ENCODE measurements around the gene ABCD3.

The ABCD3 gene

GRCh38 chr1:94384485-94385265, 33.5 kb upstream of the ABCD3 start:
- Histone ChIP-seq H3K4me3 (ENCODE audit: low read depth, low read length) (no peak overlapping the region), H3K36me3 (ENCODE audit: control insufficient read depth in 2 of 2, insufficient read depth in 1 of 2, low read length in 2 of 2) (no peaks in the 10 kb centered on the region), H3K4me1 (ENCODE audit: control insufficient read depth, insufficient read depth, low read length) (no peaks in the 10 kb centered on the region), H3K9me3 (ENCODE audit: control insufficient read depth, insufficient read depth, low read depth, low read length) (no peaks in the 10 kb centered on the region), H3K27ac (ENCODE audit: extremely low read depth, low read depth, low read length) (no peak overlapping the region)
- ChIA-PET CTCF (interaction anchor here (0.7 to 0.8 kb wide), 2 partner anchors 97 to 1810 kb away, joined by 3 read pairs; no protein-coding TSS in a partner anchor), POLR2A (interaction anchor here (0.8 kb wide), 1 partner anchor 16 kb away, joined by 3 read pairs; no protein-coding TSS in a partner anchor)
- TF ChIP-seq ZNF558 (tag by site-specific recombination; IDR thresholded peaks at IDR 0.05) = no peak
- no peak for TF ChIP-seq ZNF677 (tag by site-specific recombination; IDR thresholded peaks at IDR 0.05)
- no peak for TF ChIP-seq ZNF501 (tag by site-specific recombination; IDR thresholded peaks at IDR 0.05)
- no peak for TF ChIP-seq SCRT1 (tag by site-specific recombination; IDR thresholded peaks at IDR 0.05; ENCODE audit: borderline replicate concordance)
- TF ChIP-seq ZNF843 (tag by site-specific recombination; IDR thresholded peaks at IDR 0.05) = no peak
- TF ChIP-seq ZNF202 (tag by site-specific recombination; IDR thresholded peaks at IDR 0.05; ENCODE audit: borderline replicate concordance) = no peak
- no peak for TF ChIP-seq ZNF48 (tag by site-specific recombination; IDR thresholded peaks at IDR 0.05)

DNA sequence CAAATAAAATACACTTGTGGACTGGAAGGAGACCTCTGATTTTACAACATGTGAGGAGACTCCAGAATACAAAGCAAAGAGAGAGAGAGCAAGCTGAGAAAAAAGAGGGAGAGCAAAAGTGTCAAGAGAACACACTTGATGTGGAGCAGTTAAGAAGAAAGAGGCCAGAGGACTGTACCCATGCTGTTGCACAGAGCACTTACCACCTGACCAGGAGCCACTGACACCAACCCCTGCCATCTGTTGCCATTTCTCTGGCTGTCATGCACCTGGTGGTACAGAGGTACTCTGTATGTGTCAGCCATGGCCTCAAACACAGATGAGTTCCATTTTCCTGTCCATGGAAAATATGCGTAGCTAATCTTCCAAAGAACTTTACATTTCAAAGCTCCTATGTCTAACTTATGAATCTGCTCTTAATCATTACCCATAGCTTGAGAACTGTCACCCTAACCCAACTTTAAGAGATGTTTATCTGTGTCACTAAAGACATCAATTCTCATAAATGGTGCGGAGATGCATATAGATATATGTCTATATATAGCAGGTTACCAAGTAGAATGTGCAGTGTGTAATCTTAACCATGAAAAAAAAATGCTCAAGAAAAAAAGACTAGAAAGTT, 32.8 kb upstream of the ABCD3 start:
- ChIA-PET POLR2A (no interaction called here), CTCF (interaction anchor here (0.8 kb wide), 1 partner anchor 96 kb away, joined by 3 read pairs; no protein-coding TSS in a partner anchor)
- Histone ChIP-seq H3K4me3 (ENCODE audit: low read depth, low read length) (no peak overlapping the region), H3K4me1 (ENCODE audit: control insufficient read depth, insufficient read depth, low read length) (no peaks in the 10 kb centered on the region), H3K27ac (ENCODE audit: extremely low read depth, low read depth, low read length) (no peak overlapping the region), H3K36me3 (ENCODE audit: control insufficient read depth in 2 of 2, insufficient read depth in 1 of 2, low read length in 2 of 2) (no peaks in the 10 kb centered on the region), H3K9me3 (ENCODE audit: control insufficient read depth, insufficient read depth, low read depth, low read length) (no peaks in the 10 kb centered on the region)
- no peak for TF ChIP-seq KLF7 (tag by site-specific recombination; IDR thresholded peaks at IDR 0.05; ENCODE audit: borderline replicate concordance)

DNA sequence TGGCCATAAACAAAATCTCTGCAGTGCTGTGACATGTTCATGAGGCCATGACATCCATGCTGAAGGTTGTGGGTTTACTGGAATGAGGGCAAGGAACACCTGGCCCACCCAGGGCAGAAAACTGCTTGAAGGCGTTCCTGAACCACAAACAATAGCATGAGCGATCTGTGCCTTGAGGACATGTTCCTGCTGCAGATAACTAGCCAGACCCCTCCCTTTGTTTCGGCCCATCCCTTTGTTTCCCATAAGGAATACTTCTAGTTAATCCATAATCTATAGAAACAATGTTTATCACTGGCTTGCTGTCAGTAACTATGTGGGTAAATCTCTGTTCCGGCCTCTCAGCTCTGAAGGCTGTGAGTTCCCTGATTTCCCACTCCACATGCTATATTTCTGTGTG, 28.9 kb upstream of the ABCD3 start:
- Histone ChIP-seq H3K4me1 (ENCODE audit: control insufficient read depth, insufficient read depth, low read length) (no peaks in the 10 kb centered on the region), H3K4me3 (ENCODE audit: low read depth, low read length) (no peak overlapping the region), H3K27ac (ENCODE audit: extremely low read depth, low read depth, low read length) (no peak overlapping the region), H3K9me3 (ENCODE audit: control insufficient read depth, insufficient read depth, low read depth, low read length) (no peaks in the 10 kb centered on the region), H3K36me3 (ENCODE audit: control insufficient read depth in 2 of 2, insufficient read depth in 1 of 2, low read length in 2 of 2) (no peaks in the 10 kb centered on the region)
- ChIA-PET POLR2A (no interaction called here), CTCF (no interaction called here)
- TF ChIP-seq OSR2 (tag by site-specific recombination; IDR thresholded peaks at IDR 0.05) = no peak
- no peak for TF ChIP-seq ZNF146 (tag by site-specific recombination; IDR thresholded peaks at IDR 0.05)
- no peak for TF ChIP-seq MZF1 (tag by site-specific recombination; IDR thresholded peaks at IDR 0.05; ENCODE audit: borderline replicate concordance)
- TF ChIP-seq, protein P1, sequence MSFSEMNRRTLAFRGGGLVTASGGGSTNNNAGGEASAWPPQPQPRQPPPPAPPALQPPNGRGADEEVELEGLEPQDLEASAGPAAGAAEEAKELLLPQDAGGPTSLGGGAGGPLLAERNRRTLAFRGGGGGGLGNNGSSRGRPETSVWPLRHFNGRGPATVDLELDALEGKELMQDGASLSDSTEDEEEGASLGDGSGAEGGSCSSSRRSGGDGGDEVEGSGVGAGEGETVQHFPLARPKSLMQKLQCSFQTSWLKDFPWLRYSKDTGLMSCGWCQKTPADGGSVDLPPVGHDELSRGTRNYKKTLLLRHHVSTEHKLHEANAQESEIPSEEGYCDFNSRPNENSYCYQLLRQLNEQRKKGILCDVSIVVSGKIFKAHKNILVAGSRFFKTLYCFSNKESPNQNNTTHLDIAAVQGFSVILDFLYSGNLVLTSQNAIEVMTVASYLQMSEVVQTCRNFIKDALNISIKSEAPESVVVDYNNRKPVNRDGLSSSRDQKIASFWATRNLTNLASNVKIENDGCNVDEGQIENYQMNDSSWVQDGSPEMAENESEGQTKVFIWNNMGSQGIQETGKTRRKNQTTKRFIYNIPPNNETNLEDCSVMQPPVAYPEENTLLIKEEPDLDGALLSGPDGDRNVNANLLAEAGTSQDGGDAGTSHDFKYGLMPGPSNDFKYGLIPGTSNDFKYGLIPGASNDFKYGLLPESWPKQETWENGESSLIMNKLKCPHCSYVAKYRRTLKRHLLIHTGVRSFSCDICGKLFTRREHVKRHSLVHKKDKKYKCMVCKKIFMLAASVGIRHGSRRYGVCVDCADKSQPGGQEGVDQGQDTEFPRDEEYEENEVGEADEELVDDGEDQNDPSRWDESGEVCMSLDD (tag by site-specific recombination; IDR thresholded peaks at IDR 0.05) = no peak
- no peak for TF ChIP-seq ZNF266 (tag by site-specific recombination; IDR thresholded peaks at IDR 0.05; ENCODE audit: low read depth)
- no peak for TF ChIP-seq ZNF133 (tag by site-specific recombination; IDR thresholded peaks at IDR 0.05)
- TF ChIP-seq SETDB1 (IDR thresholded peaks at IDR 0.05; ENCODE audit: insufficient read length, low read length) = no peak
- TF ChIP-seq HOXD13 (CRISPR knock-in tag; IDR thresholded peaks at IDR 0.05; ENCODE audit: borderline replicate concordance) = no peak
- no peak for TF ChIP-seq ZNF629 (tag by site-specific recombination; IDR thresholded peaks at IDR 0.05)
- TF ChIP-seq ZNF23 (tag by site-specific recombination; IDR thresholded peaks at IDR 0.05; ENCODE audit: borderline replicate concordance) = no peak
- TF ChIP-seq ZNF792 (tag by site-specific recombination; IDR thresholded peaks at IDR 0.05) = no peak
- TF ChIP-seq ZNF239 (tag by site-specific recombination; IDR thresholded peaks at IDR 0.05) = no peak
- no peak for TF ChIP-seq ZNF610 (tag by site-specific recombination; IDR thresholded peaks at IDR 0.05; ENCODE audit: borderline replicate concordance)
- no peak for TF ChIP-seq ZNF513 (tag by site-specific recombination; IDR thresholded peaks at IDR 0.05)
- no peak for TF ChIP-seq ZNF311 (tag by site-specific recombination; IDR thresholded peaks at IDR 0.05; ENCODE audit: borderline replicate concordance)
- no peak for TF ChIP-seq ZNF645 (tag by site-specific recombination; IDR thresholded peaks at IDR 0.05)
- no peak for TF ChIP-seq ZNF157 (tag by site-specific recombination; IDR thresholded peaks at IDR 0.05)
- no peak for TF ChIP-seq ZNF596 (tag by site-specific recombination; IDR thresholded peaks at IDR 0.05)
- TF ChIP-seq KLF9 (tag by site-specific recombination; IDR thresholded peaks at IDR 0.05; ENCODE audit: low read depth) = no peak
